ENCODE results near the gene GSK3B.
"Not testable (repeated sequence)": the region's sequence is repeated elsewhere in the genome, so short reads cannot be mapped to it uniquely, and the experiment has no call there.

GSK3B gene

GRCh38 chr3:120052225-120052624, 42.0 kb downstream of the GSK3B start:
- DNase-seq = no peak

- not testable (repeated sequence) for DNase-seq
Observed at GRCh38 chr3:120051570-120051969, 42.7 kb downstream of the GSK3B start.

GRCh38 chr3:120049881-120050539, 44.2 kb downstream of the GSK3B start:
- DNase-seq = no peak

- no peak for DNase-seq
Observed at GRCh38 chr3:120049072-120049471, 45.2 kb downstream of the GSK3B start.

GRCh38 chr3:120048355-120049041, 45.7 kb downstream of the GSK3B start:
- no peak for DNase-seq

GRCh38 chr3:120047686-120048085, 46.6 kb downstream of the GSK3B start:
- DNase-seq = no peak

GRCh38 chr3:120040813-120041377, 53.4 kb downstream of the GSK3B start:
- no peak for DNase-seq

- no peak for DNase-seq
Observed at GRCh38 chr3:120039642-120040610, 54.3 kb downstream of the GSK3B start.

GRCh38 chr3:120033596-120033995, 60.7 kb downstream of the GSK3B start:
- DNase-seq = no peak

GRCh38 chr3:120031561-120031960, 62.7 kb downstream of the GSK3B start:
- no peak for DNase-seq

- DNase-seq = no peak
Observed at GRCh38 chr3:120029749-120030148, 64.5 kb downstream of the GSK3B start.

- DNase-seq = no peak
Observed at GRCh38 chr3:120028271-120029047, 65.8 kb downstream of the GSK3B start.

- DNase-seq = no peak
Observed at GRCh38 chr3:120027226-120027625, 67.0 kb downstream of the GSK3B start.

GRCh38 chr3:120025520-120025919, 68.7 kb downstream of the GSK3B start:
- no peak for DNase-seq

GRCh38 chr3:120024103-120024502, 70.1 kb downstream of the GSK3B start:
- no peak for DNase-seq

GRCh38 chr3:120022729-120023128, 71.5 kb downstream of the GSK3B start:
- DNase-seq = no peak

GRCh38 chr3:120021523-120021922, 72.7 kb downstream of the GSK3B start:
- no peak for DNase-seq

- DNase-seq = no peak
Observed at GRCh38 chr3:120018299-120018698, 75.9 kb downstream of the GSK3B start.

- DNase-seq = no peak
Observed at GRCh38 chr3:120017692-120018091, 76.6 kb downstream of the GSK3B start.

- no peak for DNase-seq
Observed at GRCh38 chr3:120013481-120013880, 80.8 kb downstream of the GSK3B start.

GRCh38 chr3:120005741-120006140, 88.5 kb downstream of the GSK3B start:
- DNase-seq = not testable (repeated sequence)

- peak; percentile 3 to 6 for DNase-seq
Observed at GRCh38 chr3:120004008-120004498, 90.2 kb downstream of the GSK3B start.

All from activated CD4-positive, alpha-beta T cell treated with anti-CD3 and anti-CD28 coated beads, Interleukin-2, amount 50 U/mL, for 4 hours (primary cell).